Activated naive CD8-positive, alpha-beta T cell treated with anti-CD3 and anti-CD28 coated beads, Interleukin-2, amount 50 U/mL, for 24 hours (primary cell): ENCODE data around the gene UBIAD1.
A peak's percentile ranks its signal among the peaks of the same experiment; 100 is the strongest.
"Not testable (repeated sequence)": the region's sequence is repeated elsewhere in the genome, so short reads cannot be mapped to it uniquely, and the experiment has no call there.

Experiments used
- ATAC-seq: fragments of 150-1000 bp; cut with Tn5 transposase; one replicate; pipeline ENCODE4 v1.10.0; 2021
- DNase-seq: peaks from one replicate; pipeline ENCODE4 v3.0.0; 2021
- H3K27ac Mint-ChIP-seq: one replicate; pipeline ENCODE4 v1.8.0; 2021; ENCODE audit warnings: mild to moderate bottlenecking, mixed read lengths
- H3K27me3 Mint-ChIP-seq: one replicate; pipeline ENCODE4 v1.8.0; 2021; ENCODE audit warnings: mixed read lengths
- H3K36me3 Mint-ChIP-seq: one replicate; pipeline ENCODE4 v1.8.0; 2021; ENCODE audit warnings: low read depth, mixed read lengths
- H3K4me1 Mint-ChIP-seq: one replicate; pipeline ENCODE4 v1.8.0; 2021; ENCODE audit warnings: mixed read lengths
- H3K4me3 Mint-ChIP-seq: one replicate; pipeline ENCODE4 v1.8.0; 2021; ENCODE audit warnings: mild to moderate bottlenecking, moderate library complexity, mixed read lengths
- H3K9me3 Mint-ChIP-seq: one replicate; pipeline ENCODE4 v1.8.0; 2021; ENCODE audit warnings: mixed read lengths

The UBIAD1 gene

GRCh38 chr1:11266268-11267074, 6.5 kb upstream of the UBIAD1 start:
- no peak for ATAC-seq
- no peak for DNase-seq
- H3K4me3 Mint-ChIP-seq: no peak overlapping the region
- no peaks in the 10 kb centered on the region for H3K27me3 Mint-ChIP-seq
- H3K36me3 Mint-ChIP-seq: no peaks in the 10 kb centered on the region
- H3K4me1 Mint-ChIP-seq: peaks cover 11% of the 10 kb centered on the region
- H3K9me3 Mint-ChIP-seq: no peaks in the 10 kb centered on the region
- no peak overlapping the region for H3K27ac Mint-ChIP-seq

GRCh38 chr1:11267350-11268337, 5.4 kb upstream of the UBIAD1 start:
- not testable (repeated sequence) for ATAC-seq, H3K36me3 Mint-ChIP-seq, H3K27ac Mint-ChIP-seq, H3K27me3 Mint-ChIP-seq, DNase-seq, H3K9me3 Mint-ChIP-seq, H3K4me1 Mint-ChIP-seq, H3K4me3 Mint-ChIP-seq

- no peak for ATAC-seq
Measured at GRCh38 chr1:11272544-11272831, 510 bp upstream of the UBIAD1 start.

GRCh38 chr1:11273595-11274234, 717 bp downstream of the UBIAD1 start:
- peaks cover 35% of the 10 kb centered on the region for H3K4me1 Mint-ChIP-seq
- H3K27me3 Mint-ChIP-seq: no peaks in the 10 kb centered on the region
- peak overlapping the region; percentile 92 for H3K27ac Mint-ChIP-seq
- DNase-seq (no peak), ATAC-seq (peak; percentile 56)
- peaks cover 33% of the 10 kb centered on the region for H3K36me3 Mint-ChIP-seq
- H3K4me3 Mint-ChIP-seq: peak overlapping the region; percentile 95
- no peaks in the 10 kb centered on the region for H3K9me3 Mint-ChIP-seq

More at GRCh38 chr1:11272544-11272831, 510 bp upstream of the UBIAD1 start:
- H3K36me3 Mint-ChIP-seq: peaks cover 24% of the 10 kb centered on the region
- H3K27ac Mint-ChIP-seq: peak overlapping the region; percentile 65
- peaks cover 25% of the 10 kb centered on the region for H3K4me1 Mint-ChIP-seq
- no peaks in the 10 kb centered on the region for H3K27me3 Mint-ChIP-seq
- DNase-seq: no peak
- peak overlapping the region; percentile 61 for H3K4me3 Mint-ChIP-seq
- no peaks in the 10 kb centered on the region for H3K9me3 Mint-ChIP-seq

- Mint-ChIP-seq H3K36me3 (peaks cover 64% of the 10 kb centered on the region), H3K27ac (peak overlapping the region; percentile 81), H3K4me3 (no peak overlapping the region), H3K4me1 (peaks cover 80% of the 10 kb centered on the region), H3K27me3 (no peaks in the 10 kb centered on the region), H3K9me3 (no peaks in the 10 kb centered on the region)
- DNase-seq (no peak), ATAC-seq (no peak)
Measured at GRCh38 chr1:11279152-11279551, 6.2 kb downstream of the UBIAD1 start.

- Mint-ChIP-seq H3K36me3 (peaks cover 63% of the 10 kb centered on the region), H3K27me3 (no peaks in the 10 kb centered on the region), H3K4me3 (peak overlapping the region; percentile 13), H3K9me3 (no peaks in the 10 kb centered on the region), H3K4me1 (peaks cover 84% of the 10 kb centered on the region), H3K27ac (peak overlapping the region; percentile 81)
- DNase-seq: no peak
- no peak for ATAC-seq
Measured at GRCh38 chr1:11279630-11280029, 6.6 kb downstream of the UBIAD1 start.

GRCh38 chr1:11280719-11281376, 7.8 kb downstream of the UBIAD1 start:
- H3K4me3 Mint-ChIP-seq: peak overlapping the region; percentile 24

GRCh38 chr1:11281518-11282331, 8.7 kb downstream of the UBIAD1 start:
- H3K9me3 Mint-ChIP-seq: no peaks in the 10 kb centered on the region
- no peak overlapping the region for H3K4me3 Mint-ChIP-seq
- DNase-seq (no peak), ATAC-seq (no peak)
- peak overlapping the region; percentile 81 for H3K27ac Mint-ChIP-seq
- H3K36me3 Mint-ChIP-seq: peaks cover 55% of the 10 kb centered on the region
- no peaks in the 10 kb centered on the region for H3K27me3 Mint-ChIP-seq
- peaks cover 77% of the 10 kb centered on the region for H3K4me1 Mint-ChIP-seq

More at GRCh38 chr1:11280719-11281376, 7.8 kb downstream of the UBIAD1 start:
- Mint-ChIP-seq H3K36me3 (peaks cover 56% of the 10 kb centered on the region), H3K27me3 (no peaks in the 10 kb centered on the region), H3K9me3 (no peaks in the 10 kb centered on the region), H3K4me1 (peaks cover 84% of the 10 kb centered on the region), H3K27ac (peak overlapping the region; percentile 81)
- peak; percentile 44 for ATAC-seq
- no peak for DNase-seq

- H3K36me3 Mint-ChIP-seq: peaks cover 54% of the 10 kb centered on the region
- DNase-seq (no peak), ATAC-seq (no peak)
- peak overlapping the region; percentile 67 for H3K27ac Mint-ChIP-seq
- peaks cover 72% of the 10 kb centered on the region for H3K4me1 Mint-ChIP-seq
- no peak overlapping the region for H3K4me3 Mint-ChIP-seq
- no peaks in the 10 kb centered on the region for H3K9me3 Mint-ChIP-seq
- H3K27me3 Mint-ChIP-seq: no peaks in the 10 kb centered on the region
Measured at GRCh38 chr1:11283151-11283550, 10.2 kb downstream of the UBIAD1 start.

- DNase-seq (no peak), ATAC-seq (no peak)
- peaks cover 45% of the 10 kb centered on the region for H3K36me3 Mint-ChIP-seq
- peaks cover 59% of the 10 kb centered on the region for H3K4me1 Mint-ChIP-seq
- H3K27me3 Mint-ChIP-seq: no peaks in the 10 kb centered on the region
- no peak overlapping the region for H3K4me3 Mint-ChIP-seq
- H3K9me3 Mint-ChIP-seq: no peaks in the 10 kb centered on the region
- H3K27ac Mint-ChIP-seq: peak overlapping the region; percentile 43
Measured at GRCh38 chr1:11284784-11285183, 11.8 kb downstream of the UBIAD1 start.

GRCh38 chr1:11285883-11286734, 13.1 kb downstream of the UBIAD1 start:
- Mint-ChIP-seq H3K9me3 (no peaks in the 10 kb centered on the region), H3K4me1 (peaks cover 49% of the 10 kb centered on the region), H3K36me3 (peaks cover 52% of the 10 kb centered on the region), H3K27me3 (no peaks in the 10 kb centered on the region), H3K27ac (peak overlapping the region; percentile 53), H3K4me3 (no peak overlapping the region)
- DNase-seq (no peak), ATAC-seq (no peak)

- H3K27ac Mint-ChIP-seq: no peak overlapping the region
- no peak for ATAC-seq
- H3K4me3 Mint-ChIP-seq: no peak overlapping the region
- no peak for DNase-seq
- H3K27me3 Mint-ChIP-seq: no peaks in the 10 kb centered on the region
- H3K9me3 Mint-ChIP-seq: no peaks in the 10 kb centered on the region
- H3K36me3 Mint-ChIP-seq: peaks cover 52% of the 10 kb centered on the region
- H3K4me1 Mint-ChIP-seq: peaks cover 45% of the 10 kb centered on the region
Measured at GRCh38 chr1:11286735-11287410, 13.9 kb downstream of the UBIAD1 start.
